ENCODE measurements around the gene SNRPA. TPM values are rescaled to one million over a fixed set of nuclear protein-coding genes. Genes with fewer than 3 reads are reported as not detected.
A peak's percentile ranks its signal among the peaks of the same experiment; 100 is the strongest.

The SNRPA gene
- total and polyA plus RNA-seq, 2 donors = 58.4 to 60.9 TPM

DNA sequence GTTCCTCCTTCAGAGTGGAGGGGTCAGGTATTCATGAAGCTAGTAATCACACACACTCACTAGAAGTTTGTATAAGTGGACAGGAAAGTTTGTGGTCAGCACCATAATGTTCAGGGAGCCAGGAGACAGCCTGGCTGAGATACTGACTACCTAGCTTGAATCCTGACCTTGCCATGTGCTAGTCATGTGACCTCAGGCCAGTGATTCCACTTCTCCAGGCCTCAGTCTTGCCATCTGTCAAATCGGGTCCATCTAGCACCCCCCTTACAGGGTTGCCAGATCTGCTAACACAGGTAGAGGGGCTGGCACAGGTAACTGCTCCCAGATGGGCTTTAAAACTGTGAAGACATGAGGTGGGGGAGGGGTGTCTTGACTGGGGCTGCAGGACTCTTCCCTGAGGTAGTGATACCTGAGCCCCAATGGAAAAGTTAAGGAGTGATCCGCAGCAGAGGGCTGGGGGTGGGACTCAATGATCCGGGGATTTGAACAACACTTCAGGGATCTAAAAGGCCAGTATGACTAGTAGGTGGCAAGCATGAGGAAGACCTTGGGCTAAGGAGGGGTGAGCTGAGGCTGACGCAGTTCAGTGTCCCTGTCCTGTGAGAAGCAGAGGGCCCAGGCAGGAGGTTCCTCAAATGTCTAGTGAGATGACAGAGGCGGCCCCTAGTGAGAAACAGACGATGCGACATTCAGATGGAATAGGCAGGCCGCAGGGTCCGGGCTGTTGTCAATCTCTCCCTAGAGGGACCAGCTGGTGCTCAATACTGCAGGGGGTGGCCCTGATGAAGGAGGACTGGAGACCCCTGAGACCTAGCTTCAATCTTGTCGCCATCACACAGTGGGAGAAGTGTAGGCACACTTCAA is 9.2 kb upstream of the SNRPA start:
- H3K36me3 ChIP-seq (ENCODE audit: control insufficient read depth in 2 of 2, insufficient read depth in 2 of 2, low read length in 1 of 2) = peaks cover 20 to 33% of the 10 kb centered on the region in 2 donors
- 95% methylated on average over 10 of the region's 10 CpGs for WGBS
- no peak overlapping the region for H3K27ac ChIP-seq (ENCODE audit: low read depth in 1 of 2, low read length in 1 of 2)
- no peaks in the 10 kb centered on the region for H3K27me3 ChIP-seq (ENCODE audit: control insufficient read depth in 2 of 2, insufficient read depth in 1 of 2, low read length in 1 of 2)
- no peaks in the 10 kb centered on the region for H3K9me3 ChIP-seq (ENCODE audit: control insufficient read depth in 2 of 2, insufficient read depth in 1 of 2, low read length in 1 of 2)
- DNase-seq (ENCODE audit: low read depth in 6 of 9, low spot score in 9 of 9) = no peak
- no peaks in the 10 kb centered on the region for H3K4me1 ChIP-seq (ENCODE audit: control insufficient read depth in 2 of 2, insufficient read depth in 2 of 2, low read length in 2 of 2)
- no peak overlapping the region for H3K4me3 ChIP-seq (ENCODE audit: low read length in 2 of 2)

DNA sequence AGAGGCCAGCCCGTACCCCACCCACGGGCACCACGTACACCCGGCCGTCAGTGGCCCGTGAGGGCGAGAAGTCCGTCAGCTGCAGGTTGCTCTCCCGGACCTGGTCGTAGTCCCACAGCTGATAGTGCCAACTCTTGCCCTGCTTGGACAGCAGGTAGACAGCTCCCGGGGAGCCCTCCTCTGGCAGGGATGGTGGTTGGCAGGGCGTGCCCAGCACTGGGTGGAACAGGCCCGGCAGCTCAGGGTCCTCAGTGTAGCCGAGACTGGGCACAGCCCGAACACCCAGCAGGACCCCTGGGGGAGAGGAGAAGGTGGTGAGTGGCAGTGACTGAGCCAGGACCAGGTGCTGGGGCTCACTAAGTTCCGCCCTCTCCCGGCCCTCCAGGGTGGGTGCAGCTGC is 8.5 kb upstream of the SNRPA start:
- H3K4me3 ChIP-seq (ENCODE audit: low read length in 2 of 2) = no peak overlapping the region
- H3K36me3 ChIP-seq (ENCODE audit: control insufficient read depth in 2 of 2, insufficient read depth in 2 of 2, low read length in 1 of 2) = peaks cover 13 to 26% of the 10 kb centered on the region in 2 donors
- 99% methylated on average over 17 of the region's 17 CpGs for WGBS
- no peaks in the 10 kb centered on the region for H3K4me1 ChIP-seq (ENCODE audit: control insufficient read depth in 2 of 2, insufficient read depth in 2 of 2, low read length in 2 of 2)
- H3K27me3 ChIP-seq (ENCODE audit: control insufficient read depth in 2 of 2, insufficient read depth in 1 of 2, low read length in 1 of 2) = no peaks in the 10 kb centered on the region
- no peak for DNase-seq (ENCODE audit: low read depth in 6 of 9, low spot score in 9 of 9)
- no peaks in the 10 kb centered on the region for H3K9me3 ChIP-seq (ENCODE audit: control insufficient read depth in 2 of 2, insufficient read depth in 1 of 2, low read length in 1 of 2)
- H3K27ac ChIP-seq (ENCODE audit: low read depth in 1 of 2, low read length in 1 of 2) = no peak overlapping the region

DNA sequence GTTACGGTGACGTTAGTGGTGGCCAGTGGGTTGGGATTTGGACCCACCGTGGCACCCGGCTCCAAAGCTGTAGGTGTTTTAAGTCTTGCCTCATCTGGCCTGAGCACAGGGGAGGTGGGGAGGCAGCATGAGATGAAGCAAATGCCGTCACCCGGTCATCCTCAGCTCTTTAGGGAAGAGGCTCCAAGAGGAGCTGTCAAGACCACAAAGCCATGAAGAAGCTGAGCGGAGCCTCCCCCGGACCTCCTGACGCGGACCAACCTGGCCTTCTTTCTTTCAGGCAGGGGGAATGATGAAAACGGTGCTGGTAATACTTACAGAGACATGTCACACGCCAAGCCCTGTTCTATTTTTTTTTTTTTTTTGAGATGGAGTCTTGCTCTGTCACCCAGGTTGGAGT is 8.1 kb upstream of the SNRPA start:
- Histone ChIP-seq H3K27me3 (ENCODE audit: control insufficient read depth in 2 of 2, insufficient read depth in 1 of 2, low read length in 1 of 2) (no peaks in the 10 kb centered on the region), H3K4me3 (ENCODE audit: low read length in 2 of 2) (no peak overlapping the region), H3K4me1 (ENCODE audit: control insufficient read depth in 2 of 2, insufficient read depth in 2 of 2, low read length in 2 of 2) (no peaks in the 10 kb centered on the region), H3K27ac (ENCODE audit: low read depth in 1 of 2, low read length in 1 of 2) (no peak overlapping the region), H3K9me3 (ENCODE audit: control insufficient read depth in 2 of 2, insufficient read depth in 1 of 2, low read length in 1 of 2) (no peaks in the 10 kb centered on the region), H3K36me3 (ENCODE audit: control insufficient read depth in 2 of 2, insufficient read depth in 2 of 2, low read length in 1 of 2) (peaks cover 11 to 24% of the 10 kb centered on the region in 2 donors)
- WGBS = 96% methylated on average over 12 of the region's 12 CpGs
- DNase-seq (ENCODE audit: low read depth in 6 of 9, low spot score in 9 of 9) = no peak

DNA sequence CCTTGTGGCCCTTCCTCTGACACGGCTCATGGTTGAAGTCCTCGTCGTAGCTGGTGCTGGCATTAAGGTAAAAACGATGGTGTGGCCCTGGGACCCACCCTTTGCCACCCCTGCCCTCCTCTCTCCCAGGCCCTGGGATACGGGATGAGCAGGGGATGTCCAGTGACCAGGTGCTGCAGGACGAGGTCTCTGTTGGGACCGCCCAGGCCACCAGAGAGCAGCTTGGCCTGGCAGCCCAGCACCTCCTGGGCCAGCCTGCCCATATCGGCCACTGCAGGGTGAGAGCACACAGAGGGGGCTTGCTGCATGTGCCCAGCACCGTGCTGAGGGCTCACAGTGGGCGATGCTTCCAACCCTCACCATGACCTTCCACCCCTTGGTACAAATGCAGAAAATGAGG is 7.1 kb upstream of the SNRPA start:
- WGBS = 97% methylated on average over 10 of the region's 10 CpGs
- no peak for DNase-seq (ENCODE audit: low read depth in 6 of 9, low spot score in 9 of 9)
- Histone ChIP-seq H3K27me3 (ENCODE audit: control insufficient read depth in 2 of 2, insufficient read depth in 1 of 2, low read length in 1 of 2) (no peaks in the 10 kb centered on the region), H3K27ac (ENCODE audit: low read depth in 1 of 2, low read length in 1 of 2) (no peak overlapping the region), H3K4me3 (ENCODE audit: low read length in 2 of 2) (no peak overlapping the region), H3K9me3 (ENCODE audit: control insufficient read depth in 2 of 2, insufficient read depth in 1 of 2, low read length in 1 of 2) (no peaks in the 10 kb centered on the region), H3K4me1 (ENCODE audit: control insufficient read depth in 2 of 2, insufficient read depth in 2 of 2, low read length in 2 of 2) (no peaks in the 10 kb centered on the region), H3K36me3 (ENCODE audit: control insufficient read depth in 2 of 2, insufficient read depth in 2 of 2, low read length in 1 of 2) (peaks cover 11 to 20% of the 10 kb centered on the region in 2 donors)

DNA sequence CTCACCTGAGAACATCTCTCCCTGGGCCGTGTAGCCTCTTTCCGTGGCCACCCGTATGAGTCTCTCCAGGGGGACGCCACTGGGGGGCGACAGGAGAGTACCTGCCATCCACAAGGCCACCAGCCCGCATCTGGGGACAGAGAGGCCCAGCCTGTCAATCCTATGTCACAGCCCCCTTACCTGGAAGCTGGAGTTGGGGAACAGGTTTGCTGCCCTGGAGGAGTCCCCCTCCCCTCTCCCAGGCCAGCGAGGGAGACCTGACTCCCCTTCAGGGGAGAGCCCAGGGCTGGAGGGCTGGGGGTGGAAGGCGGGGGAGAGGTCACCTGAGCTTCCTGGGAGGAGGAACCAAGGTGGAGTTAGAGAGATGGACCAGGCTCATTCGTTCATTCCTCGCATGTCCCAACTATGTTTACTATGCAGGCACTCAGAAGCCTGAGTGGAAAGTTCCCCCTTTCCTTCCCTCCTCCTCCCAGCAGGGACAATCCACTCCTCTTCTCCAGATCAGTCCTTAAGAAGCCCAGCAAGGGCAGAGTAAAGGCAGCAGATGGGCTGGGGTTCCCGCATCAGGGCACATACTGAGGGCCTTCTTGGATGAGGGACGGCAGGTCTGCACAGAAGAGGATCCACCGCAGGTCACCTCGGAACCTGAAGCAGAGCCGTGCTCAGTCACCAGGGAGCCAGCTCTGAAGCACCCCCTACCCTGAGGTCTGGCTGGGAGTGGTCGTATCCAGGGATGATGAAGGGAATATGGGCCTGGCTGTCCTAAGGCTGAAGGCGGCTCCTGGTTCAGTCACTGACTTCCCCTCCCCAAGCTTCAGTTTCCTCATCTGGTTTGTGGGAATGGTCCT is 6.2 kb upstream of the SNRPA start:
- Histone ChIP-seq H3K36me3 (ENCODE audit: control insufficient read depth in 2 of 2, insufficient read depth in 2 of 2, low read length in 1 of 2) (peaks cover 8 to 11% of the 10 kb centered on the region in 2 donors), H3K27me3 (ENCODE audit: control insufficient read depth in 2 of 2, insufficient read depth in 1 of 2, low read length in 1 of 2) (no peaks in the 10 kb centered on the region), H3K9me3 (ENCODE audit: control insufficient read depth in 2 of 2, insufficient read depth in 1 of 2, low read length in 1 of 2) (no peaks in the 10 kb centered on the region), H3K4me3 (ENCODE audit: low read length in 2 of 2) (no peak overlapping the region), H3K4me1 (ENCODE audit: control insufficient read depth in 2 of 2, insufficient read depth in 2 of 2, low read length in 2 of 2) (peaks cover 3 to 5% of the 10 kb centered on the region in 2 donors), H3K27ac (ENCODE audit: low read depth in 1 of 2, low read length in 1 of 2) (peak overlapping the region in 1 of 2 donors; percentile 11)
- no peak for DNase-seq (ENCODE audit: low read depth in 6 of 9, low spot score in 9 of 9)
- 93% methylated on average over 17 of the region's 17 CpGs for WGBS

DNA sequence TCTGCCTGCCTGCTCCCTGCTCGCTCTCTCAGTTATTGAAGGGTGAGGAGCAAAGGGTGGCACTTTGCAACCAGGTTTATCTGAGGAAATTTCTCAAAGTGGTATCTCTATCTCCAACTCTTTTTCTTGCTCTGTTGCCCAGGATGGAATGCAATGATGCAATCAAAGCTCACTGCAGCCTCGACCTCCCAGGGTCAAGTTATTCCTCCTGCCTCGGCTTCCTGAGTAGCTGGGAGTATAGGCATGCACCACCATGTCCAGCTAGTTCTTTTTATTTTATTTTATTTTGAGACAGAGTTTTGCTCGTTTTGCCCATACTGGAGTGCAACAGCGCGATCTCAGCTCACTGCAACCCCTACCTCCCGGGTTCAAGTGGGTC is 5.6 kb upstream of the SNRPA start:
- no peak overlapping the region for H3K27ac ChIP-seq (ENCODE audit: low read depth in 1 of 2, low read length in 1 of 2)
- no peaks in the 10 kb centered on the region for H3K27me3 ChIP-seq (ENCODE audit: control insufficient read depth in 2 of 2, insufficient read depth in 1 of 2, low read length in 1 of 2)
- peaks cover 7 to 10% of the 10 kb centered on the region in 2 donors for H3K4me1 ChIP-seq (ENCODE audit: control insufficient read depth in 2 of 2, insufficient read depth in 2 of 2, low read length in 2 of 2)
- peaks cover 2 to 5% of the 10 kb centered on the region in 2 donors for H3K36me3 ChIP-seq (ENCODE audit: control insufficient read depth in 2 of 2, insufficient read depth in 2 of 2, low read length in 1 of 2)
- no peaks in the 10 kb centered on the region for H3K9me3 ChIP-seq (ENCODE audit: control insufficient read depth in 2 of 2, insufficient read depth in 1 of 2, low read length in 1 of 2)
- no peak for DNase-seq (ENCODE audit: low read depth in 6 of 9, low spot score in 9 of 9)
- WGBS = 98% methylated on average over 7 of the region's 7 CpGs
- no peak overlapping the region for H3K4me3 ChIP-seq (ENCODE audit: low read length in 2 of 2)

DNA sequence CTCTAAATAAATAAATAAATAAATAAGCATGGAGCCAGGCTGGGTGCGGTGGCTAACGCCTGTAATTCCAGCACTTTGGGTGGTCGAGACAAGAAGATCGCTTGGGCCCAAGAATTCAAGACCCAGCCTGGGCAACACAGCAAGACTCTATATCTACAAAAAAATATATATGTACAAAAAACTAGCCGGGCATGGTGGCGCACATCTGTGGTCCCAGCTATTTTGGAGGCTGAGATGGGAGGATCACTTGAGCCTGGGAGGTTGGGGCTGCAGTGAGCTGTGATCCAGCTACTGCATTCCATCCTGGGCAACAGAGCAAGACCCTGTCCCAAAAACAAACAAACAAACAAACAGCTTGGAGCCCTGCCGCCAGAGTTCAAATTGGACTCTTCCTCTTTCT is 3.5 kb upstream of the SNRPA start:
- 99% methylated on average over 7 of the region's 7 CpGs for WGBS
- no peaks in the 10 kb centered on the region for H3K36me3 ChIP-seq (ENCODE audit: control insufficient read depth in 2 of 2, insufficient read depth in 2 of 2, low read length in 1 of 2)
- H3K4me1 ChIP-seq (ENCODE audit: control insufficient read depth in 2 of 2, insufficient read depth in 2 of 2, low read length in 2 of 2) = peaks cover 7 to 19% of the 10 kb centered on the region in 2 donors
- H3K27me3 ChIP-seq (ENCODE audit: control insufficient read depth in 2 of 2, insufficient read depth in 1 of 2, low read length in 1 of 2) = no peaks in the 10 kb centered on the region
- H3K27ac ChIP-seq (ENCODE audit: low read depth in 1 of 2, low read length in 1 of 2) = no peak overlapping the region
- no peaks in the 10 kb centered on the region for H3K9me3 ChIP-seq (ENCODE audit: control insufficient read depth in 2 of 2, insufficient read depth in 1 of 2, low read length in 1 of 2)
- no peak for DNase-seq (ENCODE audit: low read depth in 6 of 9, low spot score in 9 of 9)
- H3K4me3 ChIP-seq (ENCODE audit: low read length in 2 of 2) = no peak overlapping the region

DNA sequence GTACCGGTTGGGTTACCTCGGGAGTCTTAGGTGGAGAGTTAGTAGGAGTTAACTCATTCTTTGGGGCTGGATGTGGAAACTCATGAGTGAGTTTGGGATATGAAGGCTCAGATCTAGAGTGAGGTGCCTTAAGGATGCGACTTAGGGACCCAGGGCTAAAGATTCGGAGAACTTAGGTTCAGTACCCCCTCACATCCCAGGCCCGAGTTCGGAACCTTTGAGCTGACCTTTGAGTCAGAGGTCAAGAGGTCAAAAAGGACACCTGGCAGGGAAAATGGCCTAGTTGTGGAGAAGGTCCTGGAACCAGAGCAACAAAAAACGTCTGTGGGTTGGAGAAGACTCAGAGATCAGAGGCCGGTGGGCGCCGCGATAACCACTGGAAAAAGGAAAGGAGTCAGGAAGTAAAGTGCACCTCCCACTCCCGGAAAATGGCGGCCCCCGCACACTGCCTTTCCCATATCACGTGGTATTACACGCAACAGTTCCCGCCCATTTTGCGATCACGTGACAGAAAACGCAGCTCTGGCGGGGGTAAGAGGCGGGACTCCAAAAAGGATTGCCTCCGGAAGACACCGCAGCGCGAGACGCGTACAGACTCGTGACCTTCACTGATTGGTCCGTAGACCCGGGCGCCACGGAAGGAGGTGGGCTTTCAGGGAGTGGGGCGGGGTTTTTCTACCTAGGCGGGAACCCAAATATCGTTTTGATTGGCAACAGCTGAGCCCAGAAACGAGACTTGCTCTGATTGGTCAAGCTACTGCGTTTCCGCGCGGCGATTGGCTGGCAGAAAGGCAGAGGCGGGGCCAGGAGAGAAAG is 737 bp upstream of the SNRPA start, which contains the start of gene ACTMAP:
TSS of gene ACTMAP (minus strand) at position 420 of the 816 bp plus-strand sequence. CDS start 674 bp downstream, outside the sequence.
- peaks cover 5 to 11% of the 10 kb centered on the region in 2 donors for H3K36me3 ChIP-seq (ENCODE audit: control insufficient read depth in 2 of 2, insufficient read depth in 2 of 2, low read length in 1 of 2)
- peak within 1 kb of the TSS; percentile 91 to 92 for H3K27ac ChIP-seq (ENCODE audit: low read depth in 1 of 2, low read length in 1 of 2)
- no peaks in the 10 kb centered on the region for H3K27me3 ChIP-seq (ENCODE audit: control insufficient read depth in 2 of 2, insufficient read depth in 1 of 2, low read length in 1 of 2)
- H3K9me3 ChIP-seq (ENCODE audit: control insufficient read depth in 2 of 2, insufficient read depth in 1 of 2, low read length in 1 of 2) = no peaks in the 10 kb centered on the region
- H3K4me1 ChIP-seq (ENCODE audit: control insufficient read depth in 2 of 2, insufficient read depth in 2 of 2, low read length in 2 of 2) = peaks cover 12 to 36% of the 10 kb centered on the region in 2 donors
- WGBS = under 1% methylated on average over 43 of the region's 43 CpGs
- H3K4me3 ChIP-seq (ENCODE audit: low read length in 2 of 2) = peak within 1 kb of the TSS; percentile 65 to 77
- peak; percentile 99 to 100 (median 99) for DNase-seq (ENCODE audit: low read depth in 6 of 9, low spot score in 9 of 9)
